ENCODE data around the gene NRG4. TPM values are rescaled to one million over a fixed set of nuclear protein-coding genes. Genes with fewer than 3 reads are reported as not detected.

The NRG4 gene
- total RNA-seq, 1 experiment from 2014 or later: 0.39 TPM

GRCh38 chr15:76060118-76060989 lies 48.1 kb upstream of the NRG4 start:
- no peak; the same call in 1 of the 2 replicates for ATAC-seq

GRCh38 chr15:76059320-76060117 lies 47.3 kb upstream of the NRG4 start, which contains the start of gene TMEM266:
TMEM266 (plus strand) TSS chr15:76059985; CDS start chr15:76134264, 74,279 bp downstream.
- Histone ChIP-seq H3K4me3 (ENCODE audit: low read depth in 2 of 2, low read length in 2 of 2) (peak within 1 kb of the TSS; percentile 49 to 62), H3K36me3 (ENCODE audit: control insufficient read depth, insufficient read depth, low read length) (no peaks in the 10 kb centered on the region), H3K27me3 (ENCODE audit: control insufficient read depth, insufficient read depth, low read length) (peaks cover 46% of the 10 kb centered on the region), H3K27ac (ENCODE audit: low read length) (no peak within 1 kb of the TSS), H3K4me1 (ENCODE audit: control insufficient read depth, insufficient read depth, low read length) (peaks cover 15% of the 10 kb centered on the region), H3K9me3 (ENCODE audit: control insufficient read depth, insufficient read depth, low read depth, low read length) (no peaks in the 10 kb centered on the region)
- TF ChIP-seq CTCF (IDR thresholded peaks at IDR 0.05) (no peak), REST (IDR thresholded peaks at IDR 0.05; ENCODE audit: insufficient read depth in 1 of 2, low read depth in 2 of 2, low read length in 1 of 2) (no peak), SIN3A (IDR thresholded peaks at IDR 0.05; ENCODE audit: borderline replicate concordance, insufficient read depth, low read depth, low read length) (no peak), TCF7L2 (IDR thresholded peaks at IDR 0.05; ENCODE audit: low read depth, low read length) (no peak), POLR2AphosphoS5 (IDR thresholded peaks at IDR 0.05; ENCODE audit: low read depth, low read length) (no peak)
- ATAC-seq: peak; percentile 82
- intact Hi-C loops (cut with micrococcal nuclease; ENCODE audit: unreplicated experiment) (loop anchor here (1.0 to 10.0 kb wide), 2 partner anchors 80 to 225 kb away; no protein-coding TSS in a partner anchor), in situ Hi-C loops (cut with HindIII; ENCODE audit: low pct_unique_long_range_greater_than_20kb, low sequenced_read_pairs) (no loop called here)
- no TSS peak for BruUV-seq (replicated peaks)
- ChIA-PET POLR2A (interaction anchor here (0.6 kb wide), 2 partner anchors 254 to 999 kb away, joined by 3 to 11 read pairs; no protein-coding TSS in a partner anchor), CTCF (interaction anchor here (0.6 to 3.7 kb wide), 6 partner anchors 68 to 587 kb away, joined by 3 to 48 read pairs (median 4); no protein-coding TSS in a partner anchor)
- no peak for DNase-seq (ENCODE audit: low read depth, low spot score)

More at GRCh38 chr15:76060118-76060989, 48.1 kb upstream of the NRG4 start:
- Histone ChIP-seq H3K4me1 (ENCODE audit: control insufficient read depth, insufficient read depth, low read length) (peaks cover 15% of the 10 kb centered on the region), H3K4me3 (ENCODE audit: low read depth in 2 of 2, low read length in 2 of 2) (peak overlapping the region; percentile 45 to 49), H3K9me3 (ENCODE audit: control insufficient read depth, insufficient read depth, low read depth, low read length) (no peaks in the 10 kb centered on the region), H3K27ac (ENCODE audit: low read length) (no peak overlapping the region), H3K36me3 (ENCODE audit: control insufficient read depth, insufficient read depth, low read length) (no peaks in the 10 kb centered on the region), H3K27me3 (ENCODE audit: control insufficient read depth, insufficient read depth, low read length) (peaks cover 48% of the 10 kb centered on the region)
- POLR2A ChIA-PET: interaction anchor here (0.6 kb wide), 2 partner anchors 255 to 998 kb away, joined by 3 to 11 read pairs; no protein-coding TSS in a partner anchor
- no TSS peak for BruUV-seq (replicated peaks)
- CTCF ChIA-PET: interaction anchor here (0.6 to 3.7 kb wide), 2 partner anchors 79 to 586 kb away, joined by 12 to 48 read pairs; no protein-coding TSS in a partner anchor
- no peak for TF ChIP-seq TCF7L2 (IDR thresholded peaks at IDR 0.05; ENCODE audit: low read depth, low read length)
- DNase-seq (ENCODE audit: low read depth, low spot score): no peak
- in situ Hi-C loops (cut with HindIII; ENCODE audit: low pct_unique_long_range_greater_than_20kb, low sequenced_read_pairs): no loop called here
- intact Hi-C loops (cut with micrococcal nuclease; ENCODE audit: unreplicated experiment): loop anchor here (10.0 kb wide), 1 partner anchor 226 kb away; no protein-coding TSS in a partner anchor
